K562 (cell line): ENCODE data around the gene C12orf43. TPM values are rescaled to one million over a fixed set of nuclear protein-coding genes. Genes with fewer than 3 reads are reported as not detected.

Experiments used
- ATAC-seq: fragments of 200-7000 bp; cut with Tn5 transposase; 3 replicates; pipeline ENCODE4 v1.9.1; 2020; ENCODE audit warnings: moderate library complexity
- Bru-seq: library from RNA; stranded (reverse); fragments of 400-500 nt; gene quantifications from one replicate; lab custom pipeline; 2021; lab: Mats Ljungman, UMichigan
- BruChase-seq, 2 experiments: library from RNA; stranded (reverse); fragments of 400-500 nt; gene quantifications; one replicate each; lab custom pipeline; 2021; lab: Mats Ljungman, UMichigan
- BruUV-seq: library from RNA; stranded (reverse); fragments of 400-500 nt; replicated peaks from 2 replicates; lab custom pipeline; 2021; lab: Mats Ljungman, UMichigan
- CTCF ChIA-PET: fragments of 300-600 bp; formaldehyde crosslinking; extraction: SDS; loops from one replicate; lab custom pipeline; 2021; ENCODE audit warnings: low intra/inter-chr PET ratio; lab: Yijun Ruan, JAX
- POLR2A ChIA-PET: fragments of 300-600, 350-650 bp; sonication (Branson Sonifier 250); formaldehyde crosslinking; extraction: SDS; loops from one replicate; lab custom pipeline; 2021; ENCODE audit warnings: antibody characterized with exemption, inconsistent platforms; lab: Yijun Ruan, JAX
- DNase-seq, 4 experiments: peaks; one replicate each; pipeline versions ENCODE4 v3.0.0 to v3.0.0-alpha.2; 2011 to 2018; ENCODE audit warnings: low spot score in 3 of 4, mixed read lengths in 3 of 4; ENCODE audit errors: extremely low read depth in 1 of 4
- FAIRE-seq: peaks from 2 replicates; lab custom pipeline; 2011; peaks lifted over from hg19 to GRCh38; lab: Jason Lieb, UNC
- H2AFZ ChIP-seq: 2 replicates; pipeline ENCODE4 v1.6.0; 2011; ENCODE audit warnings: low read depth, low read length, control low read depth, inconsistent platforms
- H3K27ac ChIP-seq: fragments of 200-600 bp; 3 replicates; pipeline ENCODE4 v1.8.0; 2011; ENCODE audit warnings: low read depth, mild to moderate bottlenecking, control low read depth, inconsistent platforms, low read length, moderate library complexity, mixed read lengths; ENCODE audit errors: extremely low read depth
- H3K27me3 ChIP-seq, 2 experiments: fragments of 300-600 bp in 1 of 2; 2 replicates in 1 of 2; 3 replicates in 1 of 2; pipeline versions ENCODE4 v1.6.0 to v1.8.0; 2011; ENCODE audit warnings: inconsistent platforms in 2 of 2, low read length in 2 of 2, mild to moderate bottlenecking in 1 of 2, mixed read lengths in 1 of 2, moderate library complexity in 1 of 2; ENCODE audit not compliant: control insufficient read depth in 2 of 2, insufficient read depth in 2 of 2
- H3K36me3 ChIP-seq: fragments of 300-600 bp; 3 replicates; pipeline ENCODE4 v1.8.0; 2011; ENCODE audit warnings: mild to moderate bottlenecking, low read length, inconsistent platforms; ENCODE audit not compliant: control insufficient read depth, insufficient read depth
- H3K4me1 ChIP-seq, 2 experiments: fragments of 200-600 bp in 1 of 2; replicated peaks in 1 of 2; 2 replicates in 1 of 2; 3 replicates in 1 of 2; pipeline versions ENCODE4 v1.5.1 to v1.8.0; 2011; ENCODE audit warnings: inconsistent platforms in 2 of 2, low read length in 2 of 2, mild to moderate bottlenecking in 1 of 2, mixed read lengths in 1 of 2, moderate library complexity in 1 of 2; ENCODE audit not compliant: control insufficient read depth in 2 of 2, insufficient read depth in 2 of 2
- H3K4me2 ChIP-seq: 2 replicates; pipeline ENCODE4 v1.6.1; 2011; ENCODE audit warnings: low read length, control low read depth, inconsistent platforms, mixed read lengths; ENCODE audit not compliant: insufficient read depth
- H3K4me3 ChIP-seq: fragments of 200-600 bp; sonication (generic), shearing (Covaris generic); 2 replicates; pipeline ENCODE4 v1.5.1; 2016; ENCODE audit warnings: control low read depth, inconsistent platforms
- H3K79me2 ChIP-seq: fragments of 200-600 bp; 3 replicates; pipeline ENCODE4 v1.8.0; 2011; ENCODE audit warnings: low read length, inconsistent platforms; ENCODE audit not compliant: control insufficient read depth, insufficient read depth
- H3K9ac ChIP-seq, 2 experiments: 2 replicates each; pipeline versions ENCODE4 v1.6.0 to v1.6.1; 2011; ENCODE audit warnings: low read depth in 2 of 2, low read length in 2 of 2, control low read depth in 1 of 2, inconsistent platforms in 1 of 2, mild to moderate bottlenecking in 1 of 2, mixed read lengths in 1 of 2; ENCODE audit not compliant: insufficient read depth in 1 of 2
- H3K9me1 ChIP-seq: one replicate; pipeline ENCODE4 v1.6.0; 2011; ENCODE audit warnings: inconsistent platforms, mild to moderate bottlenecking, low read length, moderate library complexity; ENCODE audit not compliant: control insufficient read depth, insufficient read depth
- H3K9me3 ChIP-seq: replicated peaks from 2 replicates; pipeline ENCODE4 v1.5.1; 2011; ENCODE audit warnings: low read depth, low read length, inconsistent platforms; ENCODE audit not compliant: control insufficient read depth, insufficient read depth
- H4K20me1 ChIP-seq: replicated peaks from 2 replicates; pipeline ENCODE4 v1.6.1; 2011; ENCODE audit warnings: low read length, inconsistent platforms, mixed read lengths; ENCODE audit not compliant: control insufficient read depth, insufficient read depth
- CEBPB ChIP-seq: fragments of 450-650 bp; IDR thresholded peaks from 2 replicates; pipeline ENCODE4 v1.6.1; 2016; ENCODE audit warnings: missing genetic modification characterization, missing compliant biosample characterization
- WGBS: fragments of 100-300 bp; shearing (Covaris generic); methylation state at CpG from one replicate; pipeline ENCODE4 v1.1.6; 2016; ENCODE audit warnings: low coverage, mixed read lengths; ENCODE audit not compliant: insufficient coverage; ENCODE audit errors: missing lambda C conversion rate; 5-methylcytosine and 5-hydroxymethylcytosine counted together
- in situ Hi-C: fragments of 300-500 bp; cut with MboI; formaldehyde crosslinking; loops from 4 replicates; pipeline ENCODE4 v1.15.0; 2018; ENCODE audit warnings: inconsistent platforms, mixed read lengths
- intact Hi-C: fragments of 100-400 bp; cut with micrococcal nuclease; formaldehyde crosslinking; loops from 2 replicates; pipeline ENCODE4 v1.14.2; 2022
- long read RNA-seq, 3 experiments: library from polyadenylated mRNA in 2 of 3; library from RNA in 1 of 3; unstranded in 2 of 3; stranded (forward) in 1 of 3; transcript quantifications; one replicate each; pipeline ENCODE4 v2.0.0, GENCODE V29; 2019 to 2022
- polyA minus RNA-seq, 3 experiments: library from RNA; depleted of rRNA, polyadenylated mRNA; stranded (reverse); fragments of >200 nt; gene quantifications; 2 replicates each; pipeline ENCODE4 v1.2.3, GENCODE V29; 2011
- polyA plus RNA-seq, 8 experiments: library from polyadenylated mRNA; depleted of rRNA in 4 of 8; stranded (reverse) in 5 of 8; unstranded in 3 of 8; fragments of >200 nt; fragmentation: Nextera tagmentation in 2 of 8; fragmentation: Illumina TruSeq in 1 of 8; extraction: Ambion mirVana in 2 of 8; extraction: Trizol in 1 of 8; gene quantifications; 2 replicates each; pipeline versions ENCODE4 v1.2.1 to v1.2.3, GENCODE V29; 2011 to 2014; ENCODE audit warnings: inconsistent platforms in 1 of 8, missing spikeins in 1 of 8
- total RNA-seq, 7 experiments: library from RNA; depleted of rRNA in 6 of 7; stranded (reverse); fragments of >200 nt in 6 of 7; fragmentation: Illumina TruSeq in 2 of 7; extraction: Trizol in 2 of 7; gene quantifications; 2 replicates each; pipeline versions ENCODE4 v1.2.1 to v1.2.3, GENCODE V29; 2011 to 2021; ENCODE audit warnings: low replicate concordance in 1 of 7
- TF ChIP-seq, protein P1 (sequence below): fragments of 450-650 bp; formaldehyde crosslinking; conservative IDR thresholded peaks from 2 replicates; pipeline ENCODE4 v1.4.0; 2022; ENCODE audit warnings: mild to moderate bottlenecking, missing genetic modification characterization
- TF ChIP-seq, protein P2 (sequence below): fragments of 200-800 bp; sonication (Bioruptor generic); IDR thresholded peaks from 2 replicates; pipeline ENCODE4 v1.6.1; 2016; ENCODE audit warnings: missing genetic modification characterization, missing compliant biosample characterization

Gene C12orf43, protein sequence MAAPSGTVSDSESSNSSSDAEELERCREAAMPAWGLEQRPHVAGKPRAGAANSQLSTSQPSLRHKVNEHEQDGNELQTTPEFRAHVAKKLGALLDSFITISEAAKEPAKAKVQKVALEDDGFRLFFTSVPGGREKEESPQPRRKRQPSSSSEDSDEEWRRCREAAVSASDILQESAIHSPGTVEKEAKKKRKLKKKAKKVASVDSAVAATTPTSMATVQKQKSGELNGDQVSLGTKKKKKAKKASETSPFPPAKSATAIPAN
- 13.8 and 21.2 TPM in 2 replicates for total RNA-seq (2011; cell fraction: chromatin; rRNA removed; ENCODE audit: low replicate concordance)
- 13.0 and 18.5 TPM in 2 replicates for total RNA-seq (2011; cell fraction: nucleolus; rRNA removed)
- 15.0 and 20.5 TPM in 2 replicates for total RNA-seq (2011; cell fraction: nucleoplasm; rRNA removed)
- total RNA-seq (2014; rRNA removed) (21.6 and 22.3 TPM in 2 replicates), total RNA-seq (2014; rRNA removed; fragmentation: Illumina TruSeq; extraction: Trizol) (10.4 and 11.4 TPM in 2 replicates), total RNA-seq (2015; rRNA removed; fragmentation: Illumina TruSeq; extraction: Trizol) (15.7 and 16.8 TPM in 2 replicates), total RNA-seq (2021) (19.6 and 20.8 TPM in 2 replicates), polyA plus RNA-seq (2011; rRNA removed) (9.8 and 10.5 TPM in 2 replicates), polyA plus RNA-seq (2014; fragmentation: Illumina TruSeq; extraction: Trizol) (15.4 and 17.6 TPM in 2 replicates), polyA plus RNA-seq (2014; fragmentation: Nextera tagmentation; extraction: Ambion mirVana) (1 to 10 TPM; 4.3 to 6.5 TPM), polyA plus RNA-seq (2014; rRNA removed) (22.2 and 25.2 TPM in 2 replicates), polyA minus RNA-seq (2011; rRNA and poly(A)+ RNA removed) (5.5 and 6.8 TPM in 2 replicates), Bru-seq, nascent RNA (percentile 73 among the genes with signal in this experiment), BruChase-seq, experiment 1, labeled RNA remaining after a 2-hour chase (percentile 68 among the genes with signal in this experiment), BruChase-seq, experiment 2, labeled RNA remaining after a 6-hour chase (percentile 67 among the genes with signal in this experiment)
- polyA plus RNA-seq (2011; cell fraction: cytosol; rRNA removed), result 8.8 and 11.0 TPM in 2 replicates
- 8.4 and 9.5 TPM in 2 replicates for polyA plus RNA-seq (2011; cell fraction: nucleus; rRNA removed)
- 11.7 and 14.4 TPM in 2 replicates for polyA plus RNA-seq (2012)
- 2.1 and 6.1 TPM in 2 replicates for polyA minus RNA-seq (2011; cell fraction: cytosol; rRNA and poly(A)+ RNA removed)
- polyA minus RNA-seq (2011; cell fraction: nucleus; rRNA and poly(A)+ RNA removed), result 6.5 and 8.1 TPM in 2 replicates
- long read RNA-seq, experiment 1, full-length matches to known transcripts, result 10 of 54 reads
- long read RNA-seq, experiment 1, partial matches to known transcripts, result 1 of 54 reads
- long read RNA-seq, experiment 1, other reads (novel, unspliced or antisense), result 43 of 54 reads
- long read RNA-seq, experiment 2, full-length matches to known transcripts, result 2 of 28 reads
- long read RNA-seq, experiment 2, partial matches to known transcripts, result 1 of 28 reads
- long read RNA-seq, experiment 2, other reads (novel, unspliced or antisense), result 25 of 28 reads
- long read RNA-seq, experiment 3, full-length matches to known transcripts, result 8 of 16 reads
- long read RNA-seq, experiment 3, partial matches to known transcripts, result 0 of 16 reads
- long read RNA-seq, experiment 3, other reads (novel, unspliced or antisense), result 8 of 16 reads

DNA sequence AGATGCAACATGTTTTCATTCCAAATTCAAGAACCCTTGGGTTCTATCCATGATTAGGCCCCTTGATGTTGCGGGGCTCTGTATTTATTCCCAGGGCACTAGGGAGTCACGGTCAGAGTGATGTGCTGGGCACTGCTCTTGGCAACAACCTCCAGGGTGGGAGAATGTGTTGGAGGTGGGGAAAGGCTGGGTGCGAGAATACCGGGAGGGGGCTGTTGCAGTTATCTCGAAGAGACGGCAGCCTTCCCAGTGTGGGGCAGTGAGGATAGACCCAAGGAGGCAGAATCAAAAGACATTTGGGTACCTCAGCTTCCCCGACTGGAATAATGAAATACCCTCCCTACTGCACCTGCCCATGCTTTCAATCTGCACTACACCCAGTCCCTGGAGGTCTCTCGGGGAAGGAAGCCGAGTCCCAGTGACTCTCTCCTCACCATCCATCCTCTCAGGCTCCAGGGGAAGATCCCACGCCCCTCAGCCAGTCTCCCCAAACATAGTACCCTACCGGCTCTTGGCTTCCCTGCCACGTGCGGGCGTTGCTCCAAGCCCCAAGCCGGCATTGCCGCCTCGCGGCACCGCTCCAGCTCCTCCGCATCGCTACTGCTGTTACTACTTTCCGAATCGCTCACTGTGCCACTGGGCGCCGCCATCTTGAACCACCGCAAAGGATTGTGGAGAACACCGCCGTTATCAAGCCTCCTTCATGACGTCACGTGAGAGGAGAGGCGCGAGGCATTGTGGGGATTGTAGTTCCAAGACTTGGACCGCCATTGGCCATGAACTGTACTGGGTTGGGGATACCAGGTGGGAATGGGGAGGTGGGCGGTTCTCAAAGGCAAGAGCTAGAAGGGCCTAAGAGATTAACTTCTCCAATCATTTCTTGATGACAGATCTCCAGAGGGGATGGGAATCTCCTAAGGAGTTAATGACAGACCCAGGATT lies at the start of gene C12orf43:
C12orf43 (minus strand) TSS at position 663 of the 942 bp plus-strand sequence; CDS start at position 650, 13 bp downstream.
- ATAC-seq (peak; percentile 97), DNase-seq (peak; percentile 90 to 96 (median 92)), FAIRE-seq (peak; percentile 99)
- Histone ChIP-seq H3K4me1 (peaks cover 5 to 9% of the 10 kb centered on the region in 2 experiments; a peak in 3 of 5 replicates), H2AFZ (peak within 1 kb of the TSS; percentile 94), H3K36me3 (peaks cover 18% of the 10 kb centered on the region; the same call in 2 of the 3 replicates), H3K79me2 (peaks cover 16% of the 10 kb centered on the region), H3K9ac (peak within 1 kb of the TSS; percentile 78 to 95), H3K4me3 (peak within 1 kb of the TSS; percentile 91), H3K9me1 (no peaks in the 10 kb centered on the region), H3K27ac (peak within 1 kb of the TSS; percentile 67), H3K4me2 (peak within 1 kb of the TSS; percentile 98), H4K20me1 (no peaks in the 10 kb centered on the region), H3K27me3 (no peaks in the 10 kb centered on the region), H3K9me3 (no peaks in the 10 kb centered on the region; the same call in 1 of the 2 replicates)
- WGBS, result 1% methylated on average over 33 of the region's 34 CpGs
- CTCF ChIA-PET, result interaction anchor here (0.5 to 0.6 kb wide), 2 partner anchors 9 to 13 kb away, joined by 3 read pairs; no protein-coding TSS in a partner anchor
- POLR2A ChIA-PET, result interaction anchor here (0.7 kb wide), 1 partner anchor 11 kb away, joined by 3 read pairs; no protein-coding TSS in a partner anchor
- intact Hi-C loops (loop anchor here (10.0 kb wide), 1 partner anchor 79 kb away; no protein-coding TSS in a partner anchor), in situ Hi-C loops (no loop called here)
- TSS peak; percentile 81 for BruUV-seq
- no peak for TF ChIP-seq CEBPB (tag)
- TF ChIP-seq, protein P1, sequence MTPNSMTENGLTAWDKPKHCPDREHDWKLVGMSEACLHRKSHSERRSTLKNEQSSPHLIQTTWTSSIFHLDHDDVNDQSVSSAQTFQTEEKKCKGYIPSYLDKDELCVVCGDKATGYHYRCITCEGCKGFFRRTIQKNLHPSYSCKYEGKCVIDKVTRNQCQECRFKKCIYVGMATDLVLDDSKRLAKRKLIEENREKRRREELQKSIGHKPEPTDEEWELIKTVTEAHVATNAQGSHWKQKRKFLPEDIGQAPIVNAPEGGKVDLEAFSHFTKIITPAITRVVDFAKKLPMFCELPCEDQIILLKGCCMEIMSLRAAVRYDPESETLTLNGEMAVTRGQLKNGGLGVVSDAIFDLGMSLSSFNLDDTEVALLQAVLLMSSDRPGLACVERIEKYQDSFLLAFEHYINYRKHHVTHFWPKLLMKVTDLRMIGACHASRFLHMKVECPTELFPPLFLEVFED (CRISPR knock-in tag), result peak; percentile 67; the same call in 1 of the 2 replicates
- TF ChIP-seq, protein P2, sequence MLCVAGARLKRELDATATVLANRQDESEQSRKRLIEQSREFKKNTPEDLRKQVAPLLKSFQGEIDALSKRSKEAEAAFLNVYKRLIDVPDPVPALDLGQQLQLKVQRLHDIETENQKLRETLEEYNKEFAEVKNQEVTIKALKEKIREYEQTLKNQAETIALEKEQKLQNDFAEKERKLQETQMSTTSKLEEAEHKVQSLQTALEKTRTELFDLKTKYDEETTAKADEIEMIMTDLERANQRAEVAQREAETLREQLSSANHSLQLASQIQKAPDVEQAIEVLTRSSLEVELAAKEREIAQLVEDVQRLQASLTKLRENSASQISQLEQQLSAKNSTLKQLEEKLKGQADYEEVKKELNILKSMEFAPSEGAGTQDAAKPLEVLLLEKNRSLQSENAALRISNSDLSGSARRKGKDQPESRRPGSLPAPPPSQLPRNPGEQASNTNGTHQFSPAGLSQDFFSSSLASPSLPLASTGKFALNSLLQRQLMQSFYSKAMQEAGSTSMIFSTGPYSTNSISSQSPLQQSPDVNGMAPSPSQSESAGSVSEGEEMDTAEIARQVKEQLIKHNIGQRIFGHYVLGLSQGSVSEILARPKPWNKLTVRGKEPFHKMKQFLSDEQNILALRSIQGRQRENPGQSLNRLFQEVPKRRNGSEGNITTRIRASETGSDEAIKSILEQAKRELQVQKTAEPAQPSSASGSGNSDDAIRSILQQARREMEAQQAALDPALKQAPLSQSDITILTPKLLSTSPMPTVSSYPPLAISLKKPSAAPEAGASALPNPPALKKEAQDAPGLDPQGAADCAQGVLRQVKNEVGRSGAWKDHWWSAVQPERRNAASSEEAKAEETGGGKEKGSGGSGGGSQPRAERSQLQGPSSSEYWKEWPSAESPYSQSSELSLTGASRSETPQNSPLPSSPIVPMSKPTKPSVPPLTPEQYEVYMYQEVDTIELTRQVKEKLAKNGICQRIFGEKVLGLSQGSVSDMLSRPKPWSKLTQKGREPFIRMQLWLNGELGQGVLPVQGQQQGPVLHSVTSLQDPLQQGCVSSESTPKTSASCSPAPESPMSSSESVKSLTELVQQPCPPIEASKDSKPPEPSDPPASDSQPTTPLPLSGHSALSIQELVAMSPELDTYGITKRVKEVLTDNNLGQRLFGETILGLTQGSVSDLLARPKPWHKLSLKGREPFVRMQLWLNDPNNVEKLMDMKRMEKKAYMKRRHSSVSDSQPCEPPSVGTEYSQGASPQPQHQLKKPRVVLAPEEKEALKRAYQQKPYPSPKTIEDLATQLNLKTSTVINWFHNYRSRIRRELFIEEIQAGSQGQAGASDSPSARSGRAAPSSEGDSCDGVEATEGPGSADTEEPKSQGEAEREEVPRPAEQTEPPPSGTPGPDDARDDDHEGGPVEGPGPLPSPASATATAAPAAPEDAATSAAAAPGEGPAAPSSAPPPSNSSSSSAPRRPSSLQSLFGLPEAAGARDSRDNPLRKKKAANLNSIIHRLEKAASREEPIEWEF (CRISPR knock-in tag), result no peak
